ENCODE measurements around the gene SLC10A7. TPM values are rescaled to one million over a fixed set of nuclear protein-coding genes. Genes with fewer than 3 reads are reported as not detected.

The SLC10A7 gene
- total and polyA plus RNA-seq, 2 of the 13 experiments (the other 11 are each of a cell fraction or from before 2014, with no cell fraction given) = 18.5 to 18.8 TPM

DNA sequence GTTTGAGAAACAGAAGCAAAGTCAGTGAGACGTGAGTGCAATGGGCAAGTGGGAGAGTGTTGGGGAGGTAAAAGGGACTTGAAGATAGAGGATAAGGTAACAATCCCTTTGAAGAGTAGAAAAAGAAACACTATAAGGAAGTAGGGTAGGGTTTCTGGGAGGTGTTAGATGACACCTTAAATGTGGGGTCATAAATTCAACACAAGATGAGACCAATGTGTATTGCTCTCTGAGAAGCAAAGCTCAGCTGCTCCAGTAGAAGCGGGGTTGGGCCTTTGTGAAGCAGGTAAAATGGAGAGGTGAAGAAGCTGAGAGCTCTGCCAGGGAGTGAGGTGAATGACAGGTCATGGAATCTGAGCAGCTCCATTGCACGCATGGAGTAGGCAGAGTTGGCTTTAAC, 222.1 kb downstream of the SLC10A7 start (continued):
- TF ChIP-seq ZNF816 (CRISPR knock-in tag; IDR thresholded peaks at IDR 0.05; ENCODE audit: borderline replicate concordance) = no peak
- no peak for TF ChIP-seq STAG1 (CRISPR knock-in tag; IDR thresholded peaks at IDR 0.05)
- TF ChIP-seq MAF1 (CRISPR knock-in tag; IDR thresholded peaks at IDR 0.05; ENCODE audit: borderline replicate concordance) = no peak
- TF ChIP-seq KLF6 (CRISPR knock-in tag; IDR thresholded peaks at IDR 0.05) = no peak
- TF ChIP-seq ZNF510 (CRISPR knock-in tag; IDR thresholded peaks at IDR 0.05; ENCODE audit: low read depth) = no peak
- no peak for TF ChIP-seq ZFP36L2 (CRISPR knock-in tag; IDR thresholded peaks at IDR 0.05)

DNA sequence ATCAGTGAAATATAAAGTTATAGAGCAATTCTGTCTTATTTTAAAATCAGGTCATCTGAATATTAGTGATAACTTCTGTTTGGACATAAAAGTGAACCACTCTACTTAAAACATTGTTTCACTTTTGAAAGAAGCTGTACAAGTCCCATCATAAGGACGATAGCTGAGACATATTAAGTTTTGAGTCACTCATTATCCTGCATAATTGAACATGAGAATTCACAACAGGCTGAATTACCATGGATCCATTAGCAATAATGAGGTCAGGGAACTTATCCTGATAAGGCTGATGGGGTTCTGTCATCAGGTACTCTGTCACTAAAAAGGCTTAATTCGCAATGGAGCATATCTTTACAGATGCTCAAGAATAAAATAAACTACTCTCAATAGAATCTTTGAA, 227.0 kb downstream of the SLC10A7 start:
- no peak overlapping the region for H3K4me2 ChIP-seq (ENCODE audit: low read depth, low read length)
- H3K36me3 ChIP-seq (replicated peaks in 1 of 2; ENCODE audit: control insufficient read depth in 1 of 2, insufficient read depth in 2 of 2, low read length in 2 of 2) = no peaks in the 10 kb centered on the region
- no peak overlapping the region for H2AFZ ChIP-seq (ENCODE audit: low read length)
- H3K4me1 ChIP-seq (ENCODE audit: insufficient read depth, low read length) = no peaks in the 10 kb centered on the region
- POLR2A ChIA-PET = no interaction called here
- no peak for ATAC-seq
- H3K4me3 ChIP-seq (replicated peaks in 1 of 3; ENCODE audit: insufficient read depth in 1 of 3, low read depth in 2 of 3, low read length in 3 of 3) = no peak overlapping the region
- no peaks in the 10 kb centered on the region for H3K9me3 ChIP-seq (ENCODE audit: low read length)
- CTCF ChIA-PET (ENCODE audit: low intra/inter-chr PET ratio, low total read pairs) = no interaction called here
- H3K9ac ChIP-seq (ENCODE audit: insufficient read depth, low read depth, low read length) = no peak overlapping the region
- DNase-seq (ENCODE audit: low spot score) = no peak
- intact Hi-C loops (cut with micrococcal nuclease; ENCODE audit: unreplicated experiment) = no loop called here
- in situ Hi-C loops (cut with HindIII; ENCODE audit: extremely low pct_ligation_motif_present, low pct_unique_long_range_greater_than_20kb) = no loop called here
- WGBS (ENCODE audit: low lambda C conversion rate) = 100% methylated on average over 2 of the region's 2 CpGs
- FAIRE-seq = no peak
- H3K79me2 ChIP-seq (ENCODE audit: insufficient read depth, low read length) = no peaks in the 10 kb centered on the region
- H4K20me1 ChIP-seq (ENCODE audit: insufficient read depth, low read length) = no peaks in the 10 kb centered on the region
- no peaks in the 10 kb centered on the region for H3K27me3 ChIP-seq (ENCODE audit: control insufficient read depth in 1 of 2, insufficient read depth in 2 of 2, low read length in 2 of 2)
- TF ChIP-seq SRSF9 (IDR thresholded peaks at IDR 0.05; ENCODE audit: borderline replicate concordance, insufficient read depth, low read depth, low read length, poor library complexity, severe bottlenecking) (no peak), TBX2 (CRISPR knock-in tag; IDR thresholded peaks at IDR 0.05; ENCODE audit: borderline replicate concordance) (no peak), STAT5B (CRISPR knock-in tag; IDR thresholded peaks at IDR 0.05) (no peak), FOXK2 (IDR thresholded peaks at IDR 0.05) (no peak)
- TF ChIP-seq, protein P1, sequence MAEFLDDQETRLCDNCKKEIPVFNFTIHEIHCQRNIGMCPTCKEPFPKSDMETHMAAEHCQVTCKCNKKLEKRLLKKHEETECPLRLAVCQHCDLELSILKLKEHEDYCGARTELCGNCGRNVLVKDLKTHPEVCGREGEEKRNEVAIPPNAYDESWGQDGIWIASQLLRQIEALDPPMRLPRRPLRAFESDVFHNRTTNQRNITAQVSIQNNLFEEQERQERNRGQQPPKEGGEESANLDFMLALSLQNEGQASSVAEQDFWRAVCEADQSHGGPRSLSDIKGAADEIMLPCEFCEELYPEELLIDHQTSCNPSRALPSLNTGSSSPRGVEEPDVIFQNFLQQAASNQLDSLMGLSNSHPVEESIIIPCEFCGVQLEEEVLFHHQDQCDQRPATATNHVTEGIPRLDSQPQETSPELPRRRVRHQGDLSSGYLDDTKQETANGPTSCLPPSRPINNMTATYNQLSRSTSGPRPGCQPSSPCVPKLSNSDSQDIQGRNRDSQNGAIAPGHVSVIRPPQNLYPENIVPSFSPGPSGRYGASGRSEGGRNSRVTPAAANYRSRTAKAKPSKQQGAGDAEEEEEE (CRISPR knock-in tag; IDR thresholded peaks at IDR 0.05; ENCODE audit: borderline replicate concordance) = no peak
- no TSS peak for BruUV-seq (replicated peaks)
- H3K27ac ChIP-seq (ENCODE audit: extremely low read length, insufficient read depth, low read length) = no peak overlapping the region

Data from HepG2 (cell line).